Lower lobe of right lung (tissue), 1 donor: Measurements from ENCODE around the gene ARL10. TPM values are rescaled to one million over a fixed set of nuclear protein-coding genes. Genes with fewer than 3 reads are reported as not detected.

ENCODE experiments used
- microRNA-seq: library from miRNA; unstranded; fragments of <30 nt; microRNA quantifications from one replicate; pipeline ENCODE4 v1.2.0, GENCODE V29; 2020; ENCODE audit warnings: borderline number of aligned reads
- total RNA-seq: library from RNA; stranded (reverse); fragmentation: NEBNext Ultra II Directional; extraction: Animal tissue kit (Norgen Biotek cat#: 25700); gene quantifications from one replicate; pipeline ENCODE4 v1.2.1, GENCODE V29; 2021
- donor health status: DM: no; HTN: yes; CAD: no; lungs with severe emphysema.

ARL10 gene
- total RNA-seq, 1 donor from 2014 or later = 5.4 TPM

Small RNAs within 50 kb of the gene (microRNA-seq; reads per million reads assigned to microRNA genes)
- gene MIR1271 = 4.5 reads per million

Other genes with a start within 250 kb of the ARL10 start
- 18.0 TPM for gene SIMC1, start 127.1 kb upstream of the ARL10 start, total RNA-seq
- gene KIAA1191, start 3.7 kb upstream of the ARL10 start, total RNA-seq = 88.9 TPM
- 11.8 TPM for gene NOP16, start 23.1 kb downstream of the ARL10 start, total RNA-seq
- 102 TPM for gene HIGD2A, start 23.3 kb downstream of the ARL10 start, total RNA-seq
- 75.8 TPM for gene CLTB, start 51.1 kb downstream of the ARL10 start, total RNA-seq
- 31.8 TPM for gene FAF2, start 82.9 kb downstream of the ARL10 start, total RNA-seq
- 55.1 TPM for gene RNF44, start 171.9 kb downstream of the ARL10 start, total RNA-seq
- 0.62 TPM for gene CDHR2, start 183.9 kb downstream of the ARL10 start, total RNA-seq
- 1.4 TPM for gene GPRIN1, start 244.7 kb downstream of the ARL10 start, total RNA-seq